Skeletal muscle tissue (tissue), 4 donors: ENCODE data around the gene UNCX. TPM values are rescaled to one million over a fixed set of nuclear protein-coding genes. Genes with fewer than 3 reads are reported as not detected.

ENCODE experiments used
- H3K27ac ChIP-seq: one replicate; pipeline ENCODE4 v1.7.0; 2013; ENCODE audit warnings: mild to moderate bottlenecking, low read depth, low read length, inconsistent platforms
- H3K27me3 ChIP-seq, 3 donors: one replicate each; pipeline ENCODE4 v1.7.0; 2013; ENCODE audit warnings: low read length in 3 of 3; ENCODE audit not compliant: control insufficient read depth in 3 of 3, insufficient read depth in 3 of 3
- H3K36me3 ChIP-seq, 3 donors: one replicate each; pipeline ENCODE4 v1.7.0; 2013; ENCODE audit warnings: low read length in 3 of 3; ENCODE audit not compliant: control insufficient read depth in 3 of 3, insufficient read depth in 3 of 3
- H3K4me1 ChIP-seq, 3 donors: one replicate each; pipeline ENCODE4 v1.7.0; 2013; ENCODE audit warnings: low read length in 3 of 3, mild to moderate bottlenecking in 3 of 3; ENCODE audit not compliant: control insufficient read depth in 3 of 3, insufficient read depth in 3 of 3
- H3K4me3 ChIP-seq, 3 donors: one replicate each; pipeline ENCODE4 v1.7.0; 2013; ENCODE audit warnings: low read length in 3 of 3
- H3K9ac ChIP-seq, 3 donors: one replicate each; pipeline ENCODE4 v1.7.0; 2013; ENCODE audit warnings: low read length in 3 of 3, mild to moderate bottlenecking in 3 of 3, moderate library complexity in 2 of 3, low read depth in 1 of 3
- H3K9me3 ChIP-seq, 3 donors: one replicate each; pipeline ENCODE4 v1.7.0; 2013; ENCODE audit warnings: low read length in 3 of 3; ENCODE audit not compliant: control insufficient read depth in 3 of 3
- total RNA-seq: library from RNA; depleted of rRNA; stranded (reverse); fragments of >200 nt; gene quantifications from one replicate; pipeline ENCODE4 v1.2.3, GENCODE V29; 2014
- donor health status: Osteomylitis.

Gene UNCX
- total RNA-seq, 1 donor from 2014 or later: not detected

DNA sequence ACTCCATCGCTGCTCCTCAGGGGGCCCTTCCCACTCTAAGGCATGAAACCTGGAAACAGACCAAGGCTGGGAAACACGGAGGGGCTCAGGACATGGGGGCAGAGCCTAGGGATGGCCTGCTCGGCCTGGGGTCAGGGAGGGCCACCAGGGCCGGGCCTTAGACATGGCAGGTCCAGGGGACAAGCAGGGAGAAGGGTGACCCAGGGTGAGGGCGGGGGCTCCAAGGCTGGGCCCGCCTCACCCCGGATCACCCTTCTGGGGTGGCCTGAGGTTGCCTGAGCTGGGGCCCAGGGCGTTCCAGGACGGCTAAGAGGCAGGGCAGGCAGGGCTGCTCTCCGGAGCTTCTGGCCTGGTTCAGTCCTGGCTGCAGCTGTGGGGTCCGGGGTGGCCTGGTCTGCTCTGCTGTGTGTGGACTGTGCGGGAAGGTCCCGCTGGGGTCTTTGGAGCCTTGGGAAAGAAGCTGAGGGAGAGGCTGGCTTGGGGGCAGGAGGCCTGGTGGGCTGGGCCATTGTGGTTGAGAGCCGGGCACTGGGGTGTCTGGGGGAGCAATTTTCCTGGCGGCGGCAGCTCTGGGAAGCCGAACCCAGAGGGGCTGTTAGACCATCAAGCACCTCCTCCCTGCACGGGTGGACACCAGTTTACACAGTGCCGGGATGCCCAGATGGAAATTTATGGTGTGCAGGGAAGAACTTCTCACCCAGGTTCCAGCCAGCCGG is 52.2 kb downstream of the UNCX start:
- H3K9ac ChIP-seq: no peak overlapping the region
- no peaks in the 10 kb centered on the region for H3K9me3 ChIP-seq
- no peak overlapping the region for H3K4me3 ChIP-seq
- H3K36me3 ChIP-seq: no peaks in the 10 kb centered on the region
- no peak overlapping the region for H3K27ac ChIP-seq
- peaks cover 4 to 29% (median 27%) of the 10 kb centered on the region in 3 donors for H3K27me3 ChIP-seq
- peaks cover 0 to 1% (median under 1%) of the 10 kb centered on the region in 3 donors for H3K4me1 ChIP-seq

DNA sequence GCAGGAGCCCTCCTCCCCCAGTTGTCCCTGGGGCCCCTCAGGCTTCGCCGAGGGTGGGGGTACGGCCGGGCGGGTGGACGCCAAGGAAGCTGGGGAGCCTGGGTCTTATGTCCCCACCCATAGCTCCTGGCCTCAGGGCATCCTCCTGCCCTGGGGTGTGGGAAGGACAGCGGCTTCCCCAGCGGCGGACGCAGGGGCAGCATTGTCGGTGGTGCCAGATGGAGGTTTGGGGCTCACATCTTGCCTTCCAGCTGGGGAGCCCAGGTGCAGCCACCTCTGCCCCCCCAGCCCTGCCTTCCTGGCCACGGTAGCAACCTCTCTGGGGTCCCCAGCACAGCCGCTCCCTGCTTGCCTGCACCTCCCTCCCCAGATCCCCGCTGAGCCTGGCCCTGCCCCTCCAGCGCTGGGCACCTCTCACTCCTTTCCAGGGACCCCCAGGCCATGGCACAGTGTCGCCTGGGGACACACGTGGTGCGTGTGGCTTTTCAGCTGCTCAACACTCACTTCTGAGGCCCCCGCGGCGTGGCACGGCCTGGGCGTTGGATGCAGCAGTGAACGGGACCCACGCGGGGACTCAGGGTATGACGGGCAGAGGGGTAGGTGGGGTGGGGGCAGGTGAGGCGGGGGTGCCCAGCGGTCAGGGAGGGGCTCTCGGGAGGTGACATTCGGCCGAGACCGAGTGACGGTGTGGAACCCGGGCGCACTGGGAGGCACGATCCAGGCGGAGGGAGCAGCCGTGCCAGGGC is 53.1 kb downstream of the UNCX start:
- Histone ChIP-seq H3K4me1 (peaks cover 7 to 10% (median 8%) of the 10 kb centered on the region in 3 donors), H3K27ac (no peak overlapping the region), H3K9ac (no peak overlapping the region), H3K36me3 (no peaks in the 10 kb centered on the region), H3K9me3 (no peaks in the 10 kb centered on the region), H3K27me3 (peaks cover 12 to 35% (median 30%) of the 10 kb centered on the region in 3 donors), H3K4me3 (no peak overlapping the region)

Other genes with a start within 250 kb of the UNCX start
- gene CYP2W1, start 249.7 kb upstream of the UNCX start, total RNA-seq: not detected
- 5.2 TPM for gene GPR146, start 188.3 kb upstream of the UNCX start, total RNA-seq
- 5.2 TPM for gene GPER1, start 144.8 kb upstream of the UNCX start, total RNA-seq
- 10.4 TPM for gene ZFAND2A, start 72.7 kb upstream of the UNCX start, total RNA-seq
- gene MICALL2, start 226.6 kb downstream of the UNCX start, total RNA-seq: 3.1 TPM